IMR-90 (cell line): Measurements from ENCODE around the gene CHPF.

Source experiments
- BHLHE40 ChIP-seq: fragments of 150-350 bp; IDR thresholded peaks from 2 replicates; pipeline ENCODE4 v1.6.1; 2016; ENCODE audit warnings: mild to moderate bottlenecking, low read depth, low read length
- CEBPB ChIP-seq: IDR thresholded peaks from 2 replicates; pipeline ENCODE4 v1.6.1; 2012; ENCODE audit warnings: low read depth, low read length, improper control_type of control experiment
- CHD1 ChIP-seq: IDR thresholded peaks from 2 replicates; pipeline ENCODE4 v1.6.1; 2012; ENCODE audit warnings: low read depth, low read length, improper control_type of control experiment
- ELK1 ChIP-seq: fragments of 150-350 bp; IDR thresholded peaks from 2 replicates; pipeline ENCODE4 v1.6.1; 2016; ENCODE audit warnings: low read depth, mild to moderate bottlenecking, low read length, moderate library complexity, borderline replicate concordance
- FOS ChIP-seq: fragments of 150-350 bp; IDR thresholded peaks from 2 replicates; pipeline ENCODE4 v1.6.1; 2016; ENCODE audit warnings: low read depth, low read length
- NFE2L2 ChIP-seq: fragments of 150-350 bp; IDR thresholded peaks from 2 replicates; pipeline ENCODE4 v1.6.1; 2016; ENCODE audit warnings: low read depth, mild to moderate bottlenecking, low read length
- POLR2A ChIP-seq: IDR thresholded peaks from 2 replicates; pipeline ENCODE4 v1.6.1; 2012; ENCODE audit warnings: mild to moderate bottlenecking, low read depth, low read length
- RAD21 ChIP-seq: IDR thresholded peaks from 2 replicates; pipeline ENCODE4 v1.6.1; 2012; ENCODE audit warnings: low read length, improper control_type of control experiment
- RCOR1 ChIP-seq: IDR thresholded peaks from 2 replicates; pipeline ENCODE4 v1.6.1; 2012; ENCODE audit warnings: mild to moderate bottlenecking, low read length, improper control_type of control experiment; ENCODE audit not compliant: insufficient replicate concordance
- RFX5 ChIP-seq: IDR thresholded peaks from 2 replicates; pipeline ENCODE4 v1.8.0; 2012; ENCODE audit warnings: low read depth, mild to moderate bottlenecking, low read length, moderate library complexity
- SMC3 ChIP-seq: fragments of 150-350 bp; IDR thresholded peaks from 2 replicates; pipeline ENCODE4 v1.6.1; 2016; ENCODE audit warnings: low read depth, mild to moderate bottlenecking, antibody characterized with exemption, low read length, moderate library complexity
- TF ChIP-seq, protein P1 (sequence below): conservative IDR thresholded peaks from 2 replicates; pipeline ENCODE4 v1.5.1; 2012; ENCODE audit warnings: mild to moderate bottlenecking, low read depth, low read length, improper control_type of control experiment
- TF ChIP-seq, protein P2 (sequence below): fragments of 150-350 bp; IDR thresholded peaks from 2 replicates; pipeline ENCODE4 v1.6.1; 2017; ENCODE audit warnings: mild to moderate bottlenecking, antibody characterized with exemption, low read length, low read depth

GRCh38 chr2:219499058-219499307 is 44.6 kb downstream of the CHPF start:
- no peak for TF ChIP-seq BHLHE40
- TF ChIP-seq, protein P1, sequence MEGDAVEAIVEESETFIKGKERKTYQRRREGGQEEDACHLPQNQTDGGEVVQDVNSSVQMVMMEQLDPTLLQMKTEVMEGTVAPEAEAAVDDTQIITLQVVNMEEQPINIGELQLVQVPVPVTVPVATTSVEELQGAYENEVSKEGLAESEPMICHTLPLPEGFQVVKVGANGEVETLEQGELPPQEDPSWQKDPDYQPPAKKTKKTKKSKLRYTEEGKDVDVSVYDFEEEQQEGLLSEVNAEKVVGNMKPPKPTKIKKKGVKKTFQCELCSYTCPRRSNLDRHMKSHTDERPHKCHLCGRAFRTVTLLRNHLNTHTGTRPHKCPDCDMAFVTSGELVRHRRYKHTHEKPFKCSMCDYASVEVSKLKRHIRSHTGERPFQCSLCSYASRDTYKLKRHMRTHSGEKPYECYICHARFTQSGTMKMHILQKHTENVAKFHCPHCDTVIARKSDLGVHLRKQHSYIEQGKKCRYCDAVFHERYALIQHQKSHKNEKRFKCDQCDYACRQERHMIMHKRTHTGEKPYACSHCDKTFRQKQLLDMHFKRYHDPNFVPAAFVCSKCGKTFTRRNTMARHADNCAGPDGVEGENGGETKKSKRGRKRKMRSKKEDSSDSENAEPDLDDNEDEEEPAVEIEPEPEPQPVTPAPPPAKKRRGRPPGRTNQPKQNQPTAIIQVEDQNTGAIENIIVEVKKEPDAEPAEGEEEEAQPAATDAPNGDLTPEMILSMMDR, result no peak
- no peak for TF ChIP-seq RFX5
- TF ChIP-seq SMC3, result no peak
- TF ChIP-seq, protein P2, sequence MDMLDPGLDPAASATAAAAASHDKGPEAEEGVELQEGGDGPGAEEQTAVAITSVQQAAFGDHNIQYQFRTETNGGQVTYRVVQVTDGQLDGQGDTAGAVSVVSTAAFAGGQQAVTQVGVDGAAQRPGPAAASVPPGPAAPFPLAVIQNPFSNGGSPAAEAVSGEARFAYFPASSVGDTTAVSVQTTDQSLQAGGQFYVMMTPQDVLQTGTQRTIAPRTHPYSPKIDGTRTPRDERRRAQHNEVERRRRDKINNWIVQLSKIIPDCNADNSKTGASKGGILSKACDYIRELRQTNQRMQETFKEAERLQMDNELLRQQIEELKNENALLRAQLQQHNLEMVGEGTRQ, result no peak
- TF ChIP-seq ELK1, result no peak
- no peak for TF ChIP-seq RCOR1
- no peak for TF ChIP-seq POLR2A
- TF ChIP-seq RAD21, result no peak
- no peak for TF ChIP-seq FOS
- TF ChIP-seq CHD1, result no peak
- TF ChIP-seq NFE2L2, result no peak
- no peak for TF ChIP-seq CEBPB
